Measurements from ENCODE around the gene MEMO1. TPM values are rescaled to one million over a fixed set of nuclear protein-coding genes. Genes with fewer than 3 reads are reported as not detected.

The MEMO1 gene
- total and polyA plus RNA-seq, 9 of the 15 experiments (the other 6 are each of a cell fraction or from before 2014, with no cell fraction given): 22.1 to 87.7 (median 61.2) TPM

- TF ChIP-seq, protein P1, sequence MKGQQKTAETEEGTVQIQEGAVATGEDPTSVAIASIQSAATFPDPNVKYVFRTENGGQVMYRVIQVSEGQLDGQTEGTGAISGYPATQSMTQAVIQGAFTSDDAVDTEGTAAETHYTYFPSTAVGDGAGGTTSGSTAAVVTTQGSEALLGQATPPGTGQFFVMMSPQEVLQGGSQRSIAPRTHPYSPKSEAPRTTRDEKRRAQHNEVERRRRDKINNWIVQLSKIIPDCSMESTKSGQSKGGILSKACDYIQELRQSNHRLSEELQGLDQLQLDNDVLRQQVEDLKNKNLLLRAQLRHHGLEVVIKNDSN (CRISPR knock-in tag; IDR thresholded peaks at IDR 0.05): no peak
- peak; percentile 97 for TF ChIP-seq ZNF316 (IDR thresholded peaks at IDR 0.05)
- TF ChIP-seq TAF15 (IDR thresholded peaks at IDR 0.05; ENCODE audit: low read depth, low read length): no peak
- no peak for TF ChIP-seq ZNF589 (CRISPR knock-in tag; IDR thresholded peaks at IDR 0.05; ENCODE audit: low read depth)
- TF ChIP-seq TRIM24 (IDR thresholded peaks at IDR 0.05): peak in 1 of 2 experiments; percentile 44; a peak in 1 of 4 replicates
- TF ChIP-seq TBL1XR1 (IDR thresholded peaks at IDR 0.05; ENCODE audit: low read length in 2 of 2): no peak
- peak; percentile 88 for TF ChIP-seq MAFK (IDR thresholded peaks at IDR 0.05; ENCODE audit: low read length)
- peak in 1 of 2 experiments; percentile 41; a peak in 1 of 4 replicates for TF ChIP-seq FOXK2 (conservative IDR thresholded peaks at IDR 0.05 in 1 of 2, IDR thresholded peaks at IDR 0.05 in 1 of 2; ENCODE audit: low read depth in 2 of 2)
- peak; percentile 44; the same call in 1 of the 2 replicates for TF ChIP-seq CTBP1 (IDR thresholded peaks at IDR 0.05; ENCODE audit: borderline replicate concordance)
- peak; percentile 86 for TF ChIP-seq NFE2L1 (tag; IDR thresholded peaks at IDR 0.05; ENCODE audit: borderline replicate concordance, low read depth)
- no peak for TF ChIP-seq CBFA2T3 (IDR thresholded peaks at IDR 0.05)
- peak; percentile 49; the same call in 1 of the 2 replicates for TF ChIP-seq JUND (IDR thresholded peaks at IDR 0.05; ENCODE audit: borderline replicate concordance, low read depth, low read length)
- peak; percentile 75; the same call in 2 of the 3 replicates for TF ChIP-seq JUND (tag; IDR thresholded peaks at IDR 0.05; ENCODE audit: borderline replicate concordance, low read depth, low read length)
- TF ChIP-seq, protein P2, sequence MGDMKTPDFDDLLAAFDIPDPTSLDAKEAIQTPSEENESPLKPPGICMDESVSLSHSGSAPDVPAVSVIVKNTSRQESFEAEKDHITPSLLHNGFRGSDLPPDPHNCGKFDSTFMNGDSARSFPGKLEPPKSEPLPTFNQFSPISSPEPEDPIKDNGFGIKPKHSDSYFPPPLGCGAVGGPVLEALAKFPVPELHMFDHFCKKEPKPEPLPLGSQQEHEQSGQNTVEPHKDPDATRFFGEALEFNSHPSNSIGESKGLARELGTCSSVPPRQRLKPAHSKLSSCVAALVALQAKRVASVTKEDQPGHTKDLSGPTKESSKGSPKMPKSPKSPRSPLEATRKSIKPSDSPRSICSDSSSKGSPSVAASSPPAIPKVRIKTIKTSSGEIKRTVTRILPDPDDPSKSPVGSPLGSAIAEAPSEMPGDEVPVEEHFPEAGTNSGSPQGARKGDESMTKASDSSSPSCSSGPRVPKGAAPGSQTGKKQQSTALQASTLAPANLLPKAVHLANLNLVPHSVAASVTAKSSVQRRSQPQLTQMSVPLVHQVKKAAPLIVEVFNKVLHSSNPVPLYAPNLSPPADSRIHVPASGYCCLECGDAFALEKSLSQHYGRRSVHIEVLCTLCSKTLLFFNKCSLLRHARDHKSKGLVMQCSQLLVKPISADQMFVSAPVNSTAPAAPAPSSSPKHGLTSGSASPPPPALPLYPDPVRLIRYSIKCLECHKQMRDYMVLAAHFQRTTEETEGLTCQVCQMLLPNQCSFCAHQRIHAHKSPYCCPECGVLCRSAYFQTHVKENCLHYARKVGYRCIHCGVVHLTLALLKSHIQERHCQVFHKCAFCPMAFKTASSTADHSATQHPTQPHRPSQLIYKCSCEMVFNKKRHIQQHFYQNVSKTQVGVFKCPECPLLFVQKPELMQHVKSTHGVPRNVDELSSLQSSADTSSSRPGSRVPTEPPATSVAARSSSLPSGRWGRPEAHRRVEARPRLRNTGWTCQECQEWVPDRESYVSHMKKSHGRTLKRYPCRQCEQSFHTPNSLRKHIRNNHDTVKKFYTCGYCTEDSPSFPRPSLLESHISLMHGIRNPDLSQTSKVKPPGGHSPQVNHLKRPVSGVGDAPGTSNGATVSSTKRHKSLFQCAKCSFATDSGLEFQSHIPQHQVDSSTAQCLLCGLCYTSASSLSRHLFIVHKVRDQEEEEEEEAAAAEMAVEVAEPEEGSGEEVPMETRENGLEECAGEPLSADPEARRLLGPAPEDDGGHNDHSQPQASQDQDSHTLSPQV (IDR thresholded peaks at IDR 0.05): peak; percentile 65; the same call in 1 of the 2 replicates
- no peak for TF ChIP-seq HMGN3 (IDR thresholded peaks at IDR 0.05; ENCODE audit: borderline replicate concordance, extremely low read depth, insufficient read length, low read depth, low read length)
- TF ChIP-seq MAFG (tag; conservative IDR thresholded peaks at IDR 0.05): peak; percentile 97
- TF ChIP-seq, protein P3, sequence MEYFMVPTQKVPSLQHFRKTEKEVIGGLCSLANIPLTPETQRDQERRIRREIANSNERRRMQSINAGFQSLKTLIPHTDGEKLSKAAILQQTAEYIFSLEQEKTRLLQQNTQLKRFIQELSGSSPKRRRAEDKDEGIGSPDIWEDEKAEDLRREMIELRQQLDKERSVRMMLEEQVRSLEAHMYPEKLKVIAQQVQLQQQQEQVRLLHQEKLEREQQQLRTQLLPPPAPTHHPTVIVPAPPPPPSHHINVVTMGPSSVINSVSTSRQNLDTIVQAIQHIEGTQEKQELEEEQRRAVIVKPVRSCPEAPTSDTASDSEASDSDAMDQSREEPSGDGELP (CRISPR knock-in tag; IDR thresholded peaks at IDR 0.05; ENCODE audit: borderline replicate concordance): 0 out of 2 replicates have a peak, but pooled peaks have one; percentile 17
- no peak for TF ChIP-seq FOXJ2 (tag; IDR thresholded peaks at IDR 0.05)
- no peak for TF ChIP-seq NONO (IDR thresholded peaks at IDR 0.05; ENCODE audit: low read depth in 2 of 2, low read length in 1 of 2)
- TF ChIP-seq GTF2A2 (tag; IDR thresholded peaks at IDR 0.05): no peak
- no peak for TF ChIP-seq HNRNPL (IDR thresholded peaks at IDR 0.05; ENCODE audit: low read depth, low read length)
- TF ChIP-seq MTA2 (IDR thresholded peaks at IDR 0.05; ENCODE audit: low read depth): no peak
These were observed 47.3 kb upstream of the MEMO1 start (continued) for GRCh38 chr2:32058130-32058529.
